Lower leg skin (tissue), 4 donors: ENCODE measurements around the gene HINFP. TPM values are rescaled to one million over a fixed set of nuclear protein-coding genes. Genes with fewer than 3 reads are reported as not detected.
"Not testable (repeated sequence)": the region's sequence is repeated elsewhere in the genome, so short reads cannot be mapped to it uniquely, and the experiment has no call there.

Source experiments
- DNase-seq, 2 donors: peaks; one replicate each; pipeline ENCODE4 v3.0.0-alpha.2; 2019; ENCODE audit warnings: low spot score in 2 of 2
- H3K4me3 ChIP-seq: fragments of 200-600 bp; sonication (generic); 2 replicates; pipeline ENCODE4 v1.5.1; 2017; ENCODE audit warnings: mild to moderate bottlenecking, low read depth; ENCODE audit not compliant: poor library complexity, severe bottlenecking
- POLR2A ChIP-seq, 2 donors: fragments of 450-650 bp; IDR thresholded peaks; one replicate each; pipeline ENCODE4 v1.6.1; 2016 to 2017; ENCODE audit warnings: antibody characterized with exemption in 2 of 2, mild to moderate bottlenecking in 1 of 2, moderate library complexity in 1 of 2
- WGBS, 2 donors: methylation state at CpG; one replicate each; pipeline ENCODE4 v1.1.5; 2018; 5-methylcytosine and 5-hydroxymethylcytosine counted together
- intact Hi-C: fragments of 100-400 bp; cut with DNase I; formaldehyde crosslinking; loops from one replicate; pipeline ENCODE4 v1.15.0; 2023; ENCODE audit warnings: low total_unique reads
- total RNA-seq, 4 donors: library from RNA; depleted of rRNA; stranded (reverse); fragments of >200 nt; gene quantifications; one replicate each; pipeline ENCODE4 v1.1.0, GENCODE V29; 2016
- TF ChIP-seq, protein P1 (sequence below), 3 donors: fragments of 450-650 bp; IDR thresholded peaks; one replicate each; pipeline ENCODE4 v1.5.1; 2016; ENCODE audit warnings: antibody characterized with exemption in 3 of 3, mild to moderate bottlenecking in 3 of 3, moderate library complexity in 2 of 3

Gene HINFP
- total RNA-seq, 4 donors from 2014 or later: 15.0 to 39.6 (median 31.2) TPM

DNA sequence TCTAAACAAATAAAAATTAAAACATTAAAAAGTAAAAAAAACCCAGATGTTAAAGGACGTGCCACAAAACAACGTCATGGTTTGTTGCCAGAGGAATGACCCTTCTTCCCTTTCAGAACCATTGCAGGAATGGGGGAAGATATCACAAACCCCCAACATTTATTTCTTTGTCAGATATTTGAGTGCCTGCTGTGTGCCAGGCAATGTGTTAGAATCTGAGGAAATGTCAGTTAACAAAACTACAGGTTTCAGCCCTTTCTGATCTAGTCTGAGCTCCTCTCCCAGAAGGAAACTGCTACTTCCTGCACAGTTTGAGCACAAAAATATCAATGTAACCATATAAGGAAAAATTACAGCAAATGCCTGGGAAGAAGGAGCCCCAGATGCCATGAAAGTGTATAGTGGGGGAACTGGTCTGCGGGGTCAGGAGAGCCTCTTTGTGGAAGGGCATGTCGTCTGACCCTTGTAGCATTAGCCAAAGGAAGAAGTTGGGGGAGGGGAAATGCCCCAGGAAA, 56.8 kb downstream of the HINFP start:
- TF ChIP-seq POLR2A (IDR thresholded peaks at IDR 0.05): no peak
- TF ChIP-seq, protein P1, sequence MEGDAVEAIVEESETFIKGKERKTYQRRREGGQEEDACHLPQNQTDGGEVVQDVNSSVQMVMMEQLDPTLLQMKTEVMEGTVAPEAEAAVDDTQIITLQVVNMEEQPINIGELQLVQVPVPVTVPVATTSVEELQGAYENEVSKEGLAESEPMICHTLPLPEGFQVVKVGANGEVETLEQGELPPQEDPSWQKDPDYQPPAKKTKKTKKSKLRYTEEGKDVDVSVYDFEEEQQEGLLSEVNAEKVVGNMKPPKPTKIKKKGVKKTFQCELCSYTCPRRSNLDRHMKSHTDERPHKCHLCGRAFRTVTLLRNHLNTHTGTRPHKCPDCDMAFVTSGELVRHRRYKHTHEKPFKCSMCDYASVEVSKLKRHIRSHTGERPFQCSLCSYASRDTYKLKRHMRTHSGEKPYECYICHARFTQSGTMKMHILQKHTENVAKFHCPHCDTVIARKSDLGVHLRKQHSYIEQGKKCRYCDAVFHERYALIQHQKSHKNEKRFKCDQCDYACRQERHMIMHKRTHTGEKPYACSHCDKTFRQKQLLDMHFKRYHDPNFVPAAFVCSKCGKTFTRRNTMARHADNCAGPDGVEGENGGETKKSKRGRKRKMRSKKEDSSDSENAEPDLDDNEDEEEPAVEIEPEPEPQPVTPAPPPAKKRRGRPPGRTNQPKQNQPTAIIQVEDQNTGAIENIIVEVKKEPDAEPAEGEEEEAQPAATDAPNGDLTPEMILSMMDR (IDR thresholded peaks at IDR 0.05): no peak
- DNase-seq: no peak
- 68% methylated on average over 4 of the region's 4 CpGs for WGBS, 2 donors
- intact Hi-C loops: no loop called here
- H3K4me3 ChIP-seq: no peak overlapping the region

DNA sequence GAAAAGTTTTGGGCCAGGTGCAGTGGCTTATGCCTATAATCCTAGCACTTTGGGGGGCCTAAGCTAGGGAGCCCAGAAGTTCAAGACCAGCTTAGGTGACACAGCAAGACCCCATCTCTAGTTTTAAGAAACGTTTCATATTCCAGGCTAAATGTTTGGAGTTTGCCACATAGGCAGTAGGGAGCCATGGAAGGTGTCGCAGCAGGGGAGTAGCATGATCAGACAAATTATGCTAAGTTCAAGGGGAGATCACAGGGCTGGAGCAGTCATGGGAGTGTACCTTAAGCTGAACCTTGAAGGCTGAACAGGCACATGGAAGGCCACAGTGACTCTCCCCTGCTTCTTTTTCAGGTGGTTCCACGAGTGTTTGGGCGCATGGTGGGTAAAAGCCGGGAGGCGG, 58.0 kb downstream of the HINFP start:
- WGBS, 2 donors: 94 to 95% methylated on average over 6 of the region's 6 CpGs
- DNase-seq: no peak
- TF ChIP-seq POLR2A (IDR thresholded peaks at IDR 0.05): no peak
- TF ChIP-seq, protein P1 (IDR thresholded peaks at IDR 0.05): no peak
- intact Hi-C loops: no loop called here
- no peak overlapping the region for H3K4me3 ChIP-seq

DNA sequence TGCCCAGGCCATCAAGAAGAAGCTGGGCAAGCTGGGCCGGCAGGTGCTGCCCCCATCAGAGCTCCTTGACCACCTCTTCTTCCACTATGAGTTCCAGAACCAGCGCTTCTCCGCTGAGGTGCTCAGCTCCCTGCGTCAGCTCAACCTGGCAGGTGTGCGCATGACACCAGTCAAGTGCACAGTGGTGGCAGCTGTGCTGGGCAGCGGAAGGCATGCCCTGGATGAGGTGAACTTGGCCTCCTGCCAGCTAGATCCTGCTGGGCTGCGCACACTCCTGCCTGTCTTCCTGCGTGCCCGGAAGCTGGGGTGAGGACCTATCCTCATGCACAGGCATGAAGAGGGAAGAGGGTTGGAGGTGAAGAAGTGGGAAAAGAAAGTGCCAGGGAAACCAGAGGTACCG, 58.6 kb downstream of the HINFP start:
- DNase-seq: no peak
- 69 to 84% methylated on average over 10 of the region's 10 CpGs for WGBS, 2 donors
- TF ChIP-seq POLR2A (IDR thresholded peaks at IDR 0.05): no peak
- TF ChIP-seq, protein P1 (IDR thresholded peaks at IDR 0.05): no peak

DNA sequence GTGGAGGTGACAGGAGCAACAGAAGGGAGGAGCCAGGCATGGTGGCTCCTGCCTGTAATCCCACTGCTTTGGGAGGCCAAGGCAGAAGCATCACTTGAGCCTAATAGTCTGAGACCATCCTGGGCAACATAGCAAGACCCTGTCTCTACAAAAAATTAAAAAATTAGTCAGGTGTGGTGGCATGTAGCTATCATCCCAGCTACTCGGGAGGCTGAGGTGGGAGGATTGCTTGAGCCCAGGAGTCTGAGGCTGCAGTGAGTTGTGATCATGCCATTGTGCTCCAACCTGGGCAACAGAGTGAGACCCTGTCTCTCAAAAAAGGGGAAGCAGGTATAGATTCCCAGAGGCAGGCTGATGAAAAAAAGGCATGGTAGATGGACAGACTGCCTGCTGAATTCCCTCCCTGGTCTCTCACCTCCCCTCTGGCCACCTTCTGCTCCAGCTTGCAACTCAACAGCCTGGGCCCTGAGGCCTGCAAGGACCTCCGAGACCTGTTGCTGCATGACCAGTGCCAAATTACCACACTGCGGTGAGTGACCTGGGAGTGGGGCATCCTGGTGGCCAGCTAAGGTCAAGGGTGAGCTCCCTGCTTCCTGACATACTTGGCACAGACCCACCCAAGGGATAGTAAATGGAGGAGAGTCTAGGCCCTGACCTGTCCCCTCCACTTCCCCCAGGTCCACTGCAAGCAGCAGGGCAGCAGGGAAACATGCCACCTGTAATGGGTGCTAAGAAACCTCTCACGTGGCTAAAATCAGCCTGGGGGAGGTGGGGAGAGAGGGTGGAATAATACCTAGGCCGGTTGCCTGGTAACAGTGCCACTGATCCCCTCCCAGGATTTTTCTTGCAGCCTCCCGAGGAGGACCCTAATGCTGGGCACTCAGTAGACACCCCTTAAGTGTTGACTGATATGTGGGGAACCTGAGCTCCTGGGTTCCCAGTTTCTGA, 59.6 kb downstream of the HINFP start:
- WGBS, 2 donors: 87 to 88% methylated on average over 6 of the region's 6 CpGs
- intact Hi-C loops: no loop called here
- TF ChIP-seq, protein P1 (IDR thresholded peaks at IDR 0.05): no peak
- no peak for TF ChIP-seq POLR2A (IDR thresholded peaks at IDR 0.05)

More for the DNA sequence above, 58.6 kb downstream of the HINFP start:
- no peak overlapping the region for H3K4me3 ChIP-seq
- intact Hi-C loops: no loop called here

DNA sequence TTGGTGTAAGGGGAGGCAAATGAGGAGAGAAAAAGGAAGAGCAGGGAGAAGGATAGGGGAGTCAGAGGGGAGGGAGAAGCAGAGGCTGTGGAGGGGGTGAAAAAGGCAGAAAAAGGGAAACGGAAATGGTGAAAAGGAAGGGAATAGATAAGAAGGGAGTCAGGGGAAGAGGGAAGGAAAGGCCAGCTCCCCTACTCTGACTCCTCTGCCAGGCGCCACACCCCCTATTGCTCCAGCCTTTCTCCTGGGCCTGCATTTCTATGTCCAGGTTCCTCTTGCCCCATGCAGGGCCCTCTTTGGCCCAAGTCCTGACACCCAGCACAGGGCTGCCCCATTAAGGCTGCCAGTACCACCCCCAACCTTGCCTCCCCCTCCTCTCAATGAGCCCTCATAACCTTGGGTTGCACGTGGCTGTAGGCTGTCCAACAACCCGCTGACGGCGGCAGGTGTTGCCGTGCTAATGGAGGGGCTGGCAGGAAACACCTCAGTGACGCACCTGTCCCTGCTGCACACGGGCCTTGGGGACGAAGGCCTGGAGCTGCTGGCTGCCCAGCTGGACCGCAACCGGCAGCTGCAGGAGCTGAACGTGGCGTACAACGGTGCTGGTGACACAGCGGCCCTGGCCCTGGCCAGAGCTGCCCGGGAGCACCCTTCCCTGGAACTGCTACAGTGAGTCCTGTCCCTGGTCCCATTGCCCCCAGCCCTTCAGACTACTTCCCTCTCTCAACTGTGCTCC, 60.5 kb downstream of the HINFP start:
- 84 to 90% methylated on average over 14 to 17 of the region's 17 CpGs for WGBS, 2 donors
- DNase-seq: no peak
- no peak overlapping the region for H3K4me3 ChIP-seq
- intact Hi-C loops: no loop called here
- TF ChIP-seq, protein P1 (IDR thresholded peaks at IDR 0.05): no peak
- no peak for TF ChIP-seq POLR2A (IDR thresholded peaks at IDR 0.05)

More for the DNA sequence above, 59.6 kb downstream of the HINFP start:
- H3K4me3 ChIP-seq: no peak overlapping the region
- DNase-seq: no peak

DNA sequence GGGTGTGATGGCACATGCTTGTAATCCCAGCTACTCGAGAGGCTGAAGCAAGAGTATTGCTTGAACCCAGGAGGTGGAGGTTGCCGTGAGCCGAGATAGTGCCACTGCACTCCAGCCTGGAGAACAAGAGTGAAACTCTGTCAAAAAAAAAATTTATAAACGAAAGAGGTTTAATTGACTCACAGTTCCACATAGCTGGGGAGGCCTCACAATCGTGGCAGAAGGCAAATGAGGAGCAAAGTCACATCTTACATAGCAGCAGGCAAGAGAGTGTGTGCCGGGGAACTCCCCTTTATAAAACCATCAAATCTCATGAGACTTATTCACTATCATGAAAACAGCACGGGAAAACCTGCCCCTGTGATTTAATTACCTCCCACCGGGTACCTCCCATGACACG, 63.0 kb downstream of the HINFP start:
- H3K4me3 ChIP-seq, DNase-seq, intact Hi-C loops: not testable (repeated sequence)
- 72 to 83% methylated on average over 9 of the region's 9 CpGs for WGBS, 2 donors
